HT-29 (cell line): ENCODE results near the gene SLC34A1. TPM values are rescaled to one million over a fixed set of nuclear protein-coding genes. Genes with fewer than 3 reads are reported as not detected.

Experiments used
- DNase-seq: peaks from one replicate; pipeline ENCODE4 v3.0.0-alpha.2; 2015; ENCODE audit warnings: low spot score
- total RNA-seq: library from RNA; depleted of rRNA; stranded (reverse); fragments of >200 nt; shearing (Covaris generic); gene quantifications from 2 replicates; pipeline ENCODE4 v1.2.3, GENCODE V29; 2014

SLC34A1 gene
- total RNA-seq, 1 experiment from 2014 or later = not detected

DNA sequence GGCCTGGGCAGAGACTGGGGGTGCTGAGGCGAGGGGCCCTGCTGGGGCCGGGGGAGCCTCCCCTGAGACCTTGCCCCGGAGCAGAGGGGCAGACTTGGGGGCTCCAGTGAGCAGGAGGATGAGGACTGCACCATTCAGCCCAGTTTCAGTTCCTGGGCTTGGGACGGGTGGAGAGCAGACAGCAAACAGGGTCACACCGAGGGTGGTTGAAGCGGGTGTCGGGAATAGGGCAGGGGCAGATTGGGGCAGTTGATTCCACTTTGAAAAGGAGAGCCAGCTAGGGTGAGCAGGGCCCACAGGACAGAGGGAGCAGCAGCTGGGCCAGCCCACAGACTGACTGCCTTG lies 46.7 kb downstream of the SLC34A1 start:
- DNase-seq = no peak

DNA sequence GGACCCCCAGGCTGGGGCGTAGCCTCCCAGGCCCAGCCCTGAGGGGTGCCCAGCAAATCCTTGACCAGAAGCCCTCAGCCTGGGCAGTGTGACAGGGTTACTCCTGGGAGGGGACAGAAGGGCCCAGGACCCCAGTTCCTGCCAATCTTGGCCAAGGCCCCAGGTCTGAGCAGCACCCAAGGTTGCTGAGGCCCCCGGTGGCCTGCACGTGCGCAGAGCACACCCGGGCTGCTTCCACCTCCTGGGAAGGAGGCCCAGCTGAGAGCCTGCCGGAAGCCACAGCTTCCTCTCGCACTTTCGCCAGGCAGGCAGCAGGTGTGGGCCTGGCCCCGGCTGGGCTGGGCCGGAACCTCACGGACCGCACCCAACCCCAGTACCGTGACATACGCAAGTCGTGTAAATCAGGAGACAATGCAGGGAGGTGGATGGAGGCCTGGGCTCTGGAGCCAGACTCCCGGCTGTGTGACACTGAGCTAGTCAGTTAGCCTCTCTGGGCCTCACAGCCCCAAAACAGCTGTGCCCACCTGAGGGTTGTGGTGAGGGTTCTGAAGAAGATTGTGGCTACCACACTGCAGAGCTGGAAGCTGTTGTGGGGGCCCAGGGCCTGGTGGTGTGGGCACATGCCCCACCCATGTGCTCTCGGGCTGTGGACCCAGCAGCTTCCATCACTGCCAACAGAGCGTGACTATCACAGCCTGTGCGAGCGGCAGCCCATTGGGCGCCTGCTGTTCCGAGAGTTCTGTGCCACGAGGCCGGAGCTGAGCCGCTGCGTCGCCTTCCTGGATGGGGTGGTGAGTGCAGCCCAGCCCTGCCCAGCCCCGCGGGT lies 47.3 kb downstream of the SLC34A1 start:
- no peak for DNase-seq

DNA sequence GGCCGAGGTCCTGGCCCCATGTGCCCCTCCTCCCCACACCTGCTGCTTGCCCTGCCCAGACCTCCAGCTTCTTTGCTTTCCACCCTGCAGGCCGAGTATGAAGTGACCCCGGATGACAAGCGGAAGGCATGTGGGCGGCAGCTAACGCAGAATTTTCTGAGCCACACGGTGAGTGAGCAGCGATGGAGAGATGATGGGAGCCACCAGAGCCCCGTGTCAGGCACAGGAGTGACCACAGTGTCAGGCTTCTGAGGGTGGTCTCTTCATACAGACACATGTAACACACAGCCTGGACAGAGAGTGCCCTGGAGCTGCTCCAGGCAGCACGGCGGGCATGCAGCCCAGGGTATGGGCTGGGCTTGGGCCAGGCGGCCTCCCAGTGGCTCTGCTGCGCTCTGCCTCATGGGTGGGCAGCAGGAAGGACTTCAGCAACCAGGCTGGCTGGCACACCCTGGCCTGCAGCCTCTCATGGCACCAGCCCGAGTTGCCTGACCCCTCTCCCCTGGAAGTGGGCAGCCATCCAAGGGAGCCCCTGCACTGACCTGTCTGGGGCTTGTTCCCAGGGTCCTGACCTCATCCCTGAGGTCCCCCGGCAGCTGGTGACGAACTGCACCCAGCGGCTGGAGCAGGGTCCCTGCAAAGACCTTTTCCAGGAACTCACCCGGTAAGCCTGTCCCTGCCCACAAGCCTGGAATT lies 48.1 kb downstream of the SLC34A1 start:
- DNase-seq = no peak

DNA sequence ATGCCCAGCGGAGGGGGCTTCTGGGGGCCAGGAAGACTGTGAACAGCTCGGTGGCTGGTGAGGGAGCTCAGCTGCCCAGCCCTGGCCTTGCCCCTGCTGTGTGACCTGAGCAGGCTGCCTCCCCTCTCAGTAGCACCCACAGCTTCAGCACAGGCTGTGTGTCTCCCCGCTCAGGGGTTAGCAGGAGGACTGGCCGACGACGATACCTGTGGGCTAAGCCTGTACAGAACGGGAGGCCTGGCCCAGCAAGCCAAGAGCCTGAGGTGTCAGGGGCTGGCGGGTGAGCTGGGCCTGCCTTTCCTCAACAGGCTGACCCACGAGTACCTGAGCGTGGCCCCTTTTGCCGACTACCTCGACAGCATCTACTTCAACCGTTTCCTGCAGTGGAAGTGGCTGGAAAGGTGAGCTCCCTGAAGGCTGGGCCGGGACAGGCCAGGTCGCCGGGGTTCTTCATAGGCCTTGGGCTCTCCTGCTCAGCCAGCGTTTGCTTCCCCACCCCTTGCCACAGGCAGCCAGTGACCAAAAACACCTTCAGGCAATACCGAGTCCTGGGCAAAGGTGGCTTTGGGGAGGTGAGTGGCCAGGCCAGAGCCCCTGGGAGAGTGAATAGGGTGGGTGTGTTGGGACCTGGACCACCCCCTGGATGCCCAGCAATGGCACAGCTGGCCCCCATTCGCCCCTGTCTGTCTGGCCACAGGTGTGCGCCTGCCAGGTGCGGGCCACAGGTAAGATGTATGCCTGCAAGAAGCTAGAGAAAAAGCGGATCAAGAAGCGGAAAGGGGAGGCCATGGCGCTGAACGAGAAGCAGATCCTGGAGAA lies 48.8 kb downstream of the SLC34A1 start:
- no peak for DNase-seq

DNA sequence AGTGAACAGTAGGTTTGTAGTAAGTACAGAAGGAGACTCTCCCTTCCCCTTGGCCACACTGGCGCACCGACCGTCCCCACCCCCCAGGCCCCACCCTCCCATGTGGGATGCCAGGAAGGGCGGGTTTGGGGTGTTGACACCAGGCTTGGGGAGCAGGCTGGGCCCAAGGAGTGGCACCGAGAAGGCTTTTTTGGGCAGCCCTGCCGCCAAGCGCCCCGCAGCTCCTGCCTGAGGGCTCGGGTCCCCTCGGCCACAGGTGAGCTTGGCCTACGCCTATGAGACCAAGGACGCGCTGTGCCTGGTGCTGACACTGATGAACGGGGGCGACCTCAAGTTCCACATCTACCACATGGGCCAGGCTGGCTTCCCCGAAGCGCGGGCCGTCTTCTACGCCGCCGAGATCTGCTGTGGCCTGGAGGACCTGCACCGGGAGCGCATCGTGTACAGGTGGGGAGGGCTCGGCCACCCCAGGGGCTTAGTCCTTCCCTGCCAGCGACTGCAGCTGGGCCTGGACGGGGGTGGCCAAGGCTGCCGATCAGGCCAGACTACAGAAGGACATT lies 49.5 kb downstream of the SLC34A1 start:
- DNase-seq = no peak

DNA sequence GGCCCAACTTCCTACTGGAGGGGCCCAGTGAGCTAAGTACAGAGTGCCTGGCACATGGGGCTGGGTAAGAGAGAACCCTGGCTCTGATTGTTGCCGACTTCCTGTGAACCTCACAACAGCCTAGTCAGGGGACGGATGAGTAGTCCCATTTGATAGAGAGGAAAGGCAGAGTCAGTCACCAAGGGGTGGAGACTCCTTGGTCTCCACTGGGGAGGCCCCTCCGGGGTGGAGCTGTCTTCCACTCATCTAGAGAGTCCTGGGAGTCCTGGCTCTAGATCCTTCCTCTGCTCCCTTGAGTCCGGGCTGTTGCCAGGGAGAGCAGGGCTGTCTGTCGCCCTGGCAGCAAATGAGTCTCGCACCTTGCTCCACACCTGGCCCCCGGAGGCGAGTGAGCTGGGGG lies 50.2 kb downstream of the SLC34A1 start:
- DNase-seq = no peak

DNA sequence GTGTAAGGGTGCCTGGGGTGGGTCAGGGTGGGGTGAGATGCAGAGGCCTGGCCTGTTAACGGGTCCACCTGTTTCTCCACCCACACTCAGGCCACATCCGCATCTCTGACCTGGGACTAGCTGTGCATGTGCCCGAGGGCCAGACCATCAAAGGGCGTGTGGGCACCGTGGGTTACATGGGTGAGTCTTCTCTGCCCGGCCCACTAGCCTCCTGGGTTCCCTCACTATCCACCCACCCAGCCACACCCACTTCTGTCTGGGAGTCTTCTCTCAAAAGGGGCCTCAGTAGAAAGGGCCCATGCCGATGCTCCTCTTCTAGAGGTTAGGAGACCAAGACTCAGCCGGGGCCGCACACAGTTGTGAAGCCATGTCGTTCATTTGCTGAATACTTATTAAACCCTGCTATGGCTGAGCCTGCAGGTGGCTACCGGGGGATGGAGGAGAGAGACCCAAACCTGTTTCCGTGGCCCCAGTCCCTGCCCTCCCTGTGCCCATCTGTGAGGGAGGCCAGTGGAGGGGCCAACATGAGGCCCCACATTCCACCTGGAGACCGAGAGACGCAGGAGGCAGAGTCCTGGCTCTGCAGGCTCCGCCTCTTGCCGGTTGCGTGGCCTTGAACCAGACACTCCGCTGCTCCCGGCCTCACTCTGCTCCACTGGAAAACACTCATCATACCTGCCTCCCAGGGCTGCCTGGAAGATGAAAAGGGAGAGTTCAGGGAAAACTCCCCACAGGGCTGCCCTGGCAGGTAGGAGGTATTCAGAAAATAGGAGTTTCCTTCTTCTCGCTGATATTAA lies 50.9 kb downstream of the SLC34A1 start:
- no peak for DNase-seq

DNA sequence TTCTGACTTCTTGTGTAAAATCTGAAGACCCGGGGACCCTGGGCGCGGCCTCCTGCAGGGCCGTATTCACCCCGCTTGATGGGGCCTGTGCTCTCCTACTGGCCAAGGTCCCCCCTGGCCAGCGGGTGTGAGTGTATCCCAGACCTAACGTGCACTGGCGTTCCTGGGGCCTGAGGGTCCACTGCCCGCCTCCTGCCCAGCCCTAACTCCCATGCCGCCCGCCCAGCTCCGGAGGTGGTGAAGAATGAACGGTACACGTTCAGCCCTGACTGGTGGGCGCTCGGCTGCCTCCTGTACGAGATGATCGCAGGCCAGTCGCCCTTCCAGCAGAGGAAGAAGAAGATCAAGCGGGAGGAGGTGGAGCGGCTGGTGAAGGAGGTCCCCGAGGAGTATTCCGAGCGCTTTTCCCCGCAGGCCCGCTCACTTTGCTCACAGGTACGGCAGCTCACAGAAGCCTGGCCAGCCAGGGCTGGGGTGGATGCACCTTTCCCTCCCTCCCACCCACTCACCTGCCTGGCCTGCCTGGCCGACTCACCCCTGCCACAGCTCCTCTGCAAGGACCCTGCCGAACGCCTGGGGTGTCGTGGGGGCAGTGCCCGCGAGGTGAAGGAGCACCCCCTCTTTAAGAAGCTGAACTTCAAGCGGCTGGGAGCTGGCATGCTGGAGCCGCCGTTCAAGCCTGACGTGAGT lies 51.8 kb downstream of the SLC34A1 start:
- no peak for DNase-seq

DNA sequence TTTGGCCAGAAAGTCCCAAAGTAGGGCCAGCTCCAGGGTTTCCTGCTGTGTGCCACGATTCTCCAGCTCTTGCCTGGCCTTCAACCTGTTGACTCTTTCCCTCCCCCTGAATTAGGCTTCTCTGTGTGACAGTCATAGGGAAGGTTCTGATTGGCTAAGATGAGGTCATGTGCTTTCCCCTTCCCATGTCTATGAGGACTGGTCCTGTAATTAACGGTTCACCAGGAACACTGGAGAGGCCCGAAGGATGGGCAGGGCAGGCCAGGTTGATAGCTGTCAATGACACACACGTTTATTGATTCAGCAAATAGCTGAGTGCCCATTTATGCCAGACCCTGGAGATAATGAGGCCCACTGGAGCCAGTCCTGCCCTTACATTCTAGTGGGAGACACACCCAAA lies 53.4 kb downstream of the SLC34A1 start:
- DNase-seq = no peak

DNA sequence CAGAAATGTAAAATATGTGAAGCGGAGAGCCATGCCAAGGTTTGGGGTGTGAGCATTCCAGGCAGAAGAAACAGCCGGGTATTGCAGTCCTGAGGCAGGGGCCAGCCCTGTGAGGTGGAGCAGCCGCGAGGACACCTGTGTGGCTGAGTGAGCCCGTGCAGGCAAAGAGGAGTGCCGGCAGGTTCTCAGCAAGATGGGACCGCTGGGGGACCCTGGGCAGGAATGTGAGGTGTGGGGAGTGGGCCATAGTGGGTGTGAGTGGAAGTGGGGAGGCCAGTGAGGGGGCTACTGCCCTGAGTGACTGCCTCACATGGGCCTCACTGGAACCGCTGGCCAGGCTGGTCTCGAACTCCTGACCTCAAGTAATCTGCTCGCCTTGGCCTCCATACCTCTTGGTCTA lies 54.2 kb downstream of the SLC34A1 start:
- no peak for DNase-seq

DNA sequence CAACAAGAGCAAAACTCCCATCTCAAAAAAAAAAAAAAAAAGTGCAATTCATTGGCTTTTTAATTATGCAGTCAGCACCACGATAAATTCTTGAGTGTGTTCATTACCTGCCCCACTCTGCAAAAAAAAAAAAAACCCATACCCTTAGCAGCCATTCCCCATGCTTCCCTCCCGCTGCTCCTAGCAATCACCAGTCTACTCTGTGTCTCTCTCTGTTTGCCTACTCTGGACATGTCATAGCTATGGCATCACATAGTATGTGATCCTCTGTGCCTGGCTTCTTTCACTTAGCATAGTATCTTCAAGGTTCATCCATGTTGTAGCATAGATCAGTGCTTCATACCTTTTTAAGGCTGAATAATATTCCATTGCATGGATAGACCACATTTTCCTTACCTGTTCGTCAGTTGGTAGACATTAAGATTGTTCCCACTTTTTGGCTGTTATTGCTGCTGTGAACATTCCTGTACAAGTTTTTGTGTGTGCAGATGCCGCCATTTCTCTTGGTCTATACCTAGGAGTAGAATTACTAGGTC lies 55.4 kb downstream of the SLC34A1 start:
- DNase-seq = no peak

DNA sequence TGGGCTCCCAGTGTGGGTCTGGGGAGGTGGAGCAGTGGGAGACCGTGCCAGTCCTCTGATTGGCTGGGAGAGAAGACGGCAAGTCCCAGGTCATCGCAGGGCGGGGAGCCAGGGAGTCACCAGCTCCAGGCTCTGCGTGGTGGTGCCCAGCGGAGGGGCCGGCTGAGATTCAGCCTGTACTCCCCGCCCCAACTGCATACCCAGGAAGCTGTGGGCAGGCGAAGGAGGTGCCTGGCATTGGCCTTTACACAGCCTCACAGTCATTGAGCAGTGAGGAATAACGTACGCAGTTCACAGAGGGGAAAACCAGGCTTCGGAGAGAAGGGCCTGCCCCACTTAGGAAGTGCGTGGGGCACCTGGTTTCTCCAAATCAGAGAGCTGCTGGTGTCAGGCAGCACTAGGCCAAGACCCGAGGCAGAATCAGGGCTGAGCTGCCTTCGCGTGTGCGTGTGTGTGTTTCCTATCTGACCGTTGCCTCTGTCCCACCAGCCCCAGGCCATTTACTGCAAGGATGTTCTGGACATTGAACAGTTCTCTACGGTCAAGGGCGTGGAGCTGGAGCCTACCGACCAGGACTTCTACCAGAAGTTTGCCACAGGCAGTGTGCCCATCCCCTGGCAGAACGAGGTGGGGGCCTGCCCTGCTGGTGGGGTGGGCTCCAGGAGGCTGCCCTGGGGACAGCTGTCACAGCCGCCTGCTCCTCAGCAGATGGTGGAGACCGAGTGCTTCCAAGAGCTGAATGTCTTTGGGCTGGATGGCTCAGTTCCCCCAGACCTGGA lies 56.2 kb downstream of the SLC34A1 start:
- DNase-seq = no peak

DNA sequence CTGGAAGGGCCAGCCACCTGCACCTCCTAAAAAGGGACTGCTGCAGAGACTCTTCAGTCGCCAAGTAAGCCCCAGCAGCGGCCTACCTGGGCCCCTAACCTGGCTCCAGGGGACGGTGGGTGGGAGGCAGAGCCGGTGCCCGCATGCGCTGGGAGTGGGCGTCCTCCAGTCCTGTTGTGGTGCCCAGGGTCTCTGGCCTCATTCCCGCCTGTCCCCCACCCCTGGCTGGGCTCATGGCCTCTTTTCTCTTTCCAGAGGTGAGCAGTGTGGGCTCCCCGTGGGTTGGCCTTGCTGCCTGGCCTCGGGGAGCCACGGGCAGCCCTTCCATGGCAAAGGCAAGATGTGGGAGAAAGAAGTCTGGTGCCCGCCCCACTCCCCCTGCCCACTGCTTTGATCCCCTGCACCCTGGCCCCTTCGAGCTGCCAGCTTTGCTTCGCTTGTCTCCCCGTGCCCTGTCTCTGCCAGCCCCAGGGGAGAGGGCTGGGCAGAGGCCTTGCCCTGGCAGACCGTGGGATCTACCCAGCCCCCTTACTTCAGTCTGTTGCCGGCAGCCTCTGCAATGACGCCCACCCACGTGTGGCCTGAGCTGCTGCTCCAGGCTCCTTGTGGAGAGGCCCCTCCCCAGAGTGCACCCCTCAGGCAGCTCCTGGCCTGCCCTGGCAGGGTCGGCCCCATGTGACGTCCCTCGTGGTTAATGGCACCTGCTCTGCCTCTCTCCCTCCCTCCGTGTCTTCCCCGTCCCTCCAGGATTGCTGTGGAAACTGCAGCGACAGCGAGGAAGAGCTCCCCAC lies 57.0 kb downstream of the SLC34A1 start:
- no peak for DNase-seq

DNA sequence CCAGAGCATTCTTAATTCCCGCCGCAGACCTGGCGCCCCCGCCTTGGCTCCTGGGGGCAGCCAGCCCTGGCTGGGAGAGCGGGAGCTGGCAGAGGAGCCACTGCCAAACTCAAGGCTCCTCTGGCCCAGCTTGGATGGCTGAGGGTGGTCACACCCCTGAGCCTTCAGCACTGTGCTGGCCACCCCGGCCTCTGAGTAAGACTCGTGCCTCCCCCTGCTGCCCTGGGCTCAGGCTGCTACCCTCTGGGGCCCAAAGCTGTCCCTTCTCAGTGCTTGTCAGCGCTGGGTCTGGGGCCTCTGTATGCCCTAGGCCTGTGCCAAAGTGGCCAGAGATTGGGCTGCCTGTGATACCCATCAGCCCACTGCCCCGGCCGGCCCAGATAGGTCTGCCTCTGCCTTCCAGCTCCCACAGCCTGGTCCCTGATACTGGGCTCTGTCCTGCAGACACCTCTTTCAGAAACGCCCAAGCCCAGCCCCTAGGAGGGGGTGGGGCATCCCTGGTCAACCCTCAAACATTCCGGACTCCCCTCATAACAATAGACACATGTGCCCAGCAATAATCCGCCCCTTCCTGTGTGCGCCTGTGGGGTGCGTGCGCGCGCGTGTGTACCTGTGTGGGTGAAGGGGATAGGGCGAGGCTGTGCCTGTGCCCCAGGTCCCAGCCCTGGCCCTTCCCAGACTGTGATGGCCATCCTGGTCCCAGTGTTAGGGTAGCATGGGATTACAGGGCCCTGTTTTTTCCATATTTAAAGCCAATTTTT lies 58.0 kb downstream of the SLC34A1 start:
- no peak for DNase-seq

DNA sequence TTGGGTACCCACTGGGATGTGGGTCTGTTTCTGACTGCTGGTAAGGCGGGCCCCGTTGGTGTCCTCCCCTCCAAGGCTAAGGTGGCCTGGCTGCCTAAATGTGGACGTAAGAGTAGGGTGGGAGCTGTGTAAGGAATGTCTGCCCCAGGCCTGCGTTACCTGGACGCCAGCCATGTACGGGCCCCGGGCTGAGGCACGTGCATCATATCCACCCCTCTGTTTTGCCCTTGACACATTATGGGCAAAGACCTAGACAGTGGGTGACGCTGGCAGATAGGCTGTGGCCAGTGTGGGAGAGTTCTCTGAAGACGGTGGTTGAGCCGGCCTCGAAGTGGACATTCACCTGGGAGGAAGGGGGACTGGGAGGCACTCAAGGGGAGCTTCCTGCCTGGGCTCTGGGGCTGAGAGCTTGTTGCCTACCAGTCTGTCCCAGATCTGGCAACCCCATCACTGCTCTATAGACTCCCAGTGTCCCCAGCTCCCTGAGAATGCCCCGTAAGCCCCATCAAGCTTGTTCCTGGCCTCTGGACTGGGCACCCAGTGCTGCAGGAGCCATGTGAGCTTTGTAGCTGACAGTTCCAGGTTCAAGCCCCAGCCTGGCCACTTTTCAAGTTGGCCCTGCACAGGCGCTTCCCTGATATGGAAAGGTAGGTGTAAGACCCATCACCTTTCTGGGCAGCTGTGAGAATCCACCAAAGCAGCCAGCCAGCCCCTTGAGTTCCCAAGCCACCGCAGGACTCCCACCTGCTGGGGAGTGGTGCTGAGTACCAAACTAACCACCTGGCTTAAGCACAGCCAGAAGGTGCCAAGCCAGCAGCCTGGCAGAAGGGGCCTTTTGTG lies 59.1 kb downstream of the SLC34A1 start:
- no peak for DNase-seq

DNA sequence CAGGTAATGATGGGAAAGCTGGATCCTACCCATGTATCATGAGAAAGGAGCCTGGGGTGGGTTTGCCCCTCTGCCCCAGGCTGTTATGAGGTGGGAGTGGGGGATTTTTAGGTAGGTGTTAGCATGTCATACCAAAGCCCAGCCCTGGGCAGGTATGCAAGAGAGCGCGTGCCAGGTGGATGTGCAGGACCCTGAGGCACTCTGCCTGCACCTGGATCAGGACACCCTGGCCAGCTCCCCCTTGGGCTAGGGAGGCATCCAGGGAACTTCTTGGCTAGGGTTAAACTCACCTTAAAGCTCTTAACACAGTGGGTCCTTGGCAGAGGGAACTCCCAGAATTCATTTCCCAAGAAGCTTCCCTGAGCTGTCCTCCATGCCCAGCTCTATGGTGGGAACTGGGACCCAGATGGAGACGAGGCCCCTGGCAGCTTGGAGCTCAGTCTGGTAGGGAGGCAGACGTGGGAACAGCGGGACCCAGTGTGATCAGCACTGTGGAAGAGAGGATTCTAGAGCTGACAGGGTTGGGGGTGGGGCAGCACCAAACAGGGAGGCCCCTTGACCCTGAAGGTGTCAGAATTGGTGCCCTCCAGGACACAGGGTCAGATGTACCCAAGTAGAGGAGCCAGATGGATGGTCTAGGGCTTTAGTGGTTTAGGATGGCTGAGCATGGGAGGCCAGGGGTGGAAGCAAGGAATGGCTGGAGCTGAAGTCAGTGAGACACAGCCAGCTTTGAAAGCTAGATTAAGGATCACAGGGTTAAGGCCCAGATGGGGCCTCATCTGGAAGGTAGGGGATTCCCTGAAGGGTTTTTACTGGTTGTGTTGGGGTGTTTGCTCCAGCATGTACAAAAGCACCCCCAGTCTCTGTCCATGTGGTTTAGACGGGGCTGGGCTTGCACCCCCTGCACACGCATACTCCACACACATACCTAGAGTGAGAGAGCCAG lies 60.1 kb downstream of the SLC34A1 start:
- DNase-seq = no peak
